SU-DHL-6 (cell line): ENCODE results near the gene GALR2.

ENCODE experiments used
- H2AFZ ChIP-seq: fragments of 200-600 bp; sonication (generic); 2 replicates; pipeline ENCODE4 v1.6.1; 2014; ENCODE audit warnings: low read depth, mild to moderate bottlenecking, moderate library complexity, mixed read lengths, antibody characterized with exemption, low read length; ENCODE audit not compliant: severe bottlenecking
- H3F3A ChIP-seq: fragments of 200-600 bp; shearing (Covaris generic); 2 replicates; pipeline ENCODE4 v1.6.0; 2016; ENCODE audit warnings: antibody characterized with exemption, mild to moderate bottlenecking; ENCODE audit not compliant: insufficient read depth
- H3K27ac ChIP-seq: fragments of 200-600 bp; sonication (generic); 2 replicates; pipeline ENCODE4 v1.5.1; 2016; ENCODE audit warnings: low read depth, mild to moderate bottlenecking, low read length, moderate library complexity, mixed read lengths
- H3K27me3 ChIP-seq: fragments of 200-600 bp; sonication (generic), shearing (Covaris generic); 2 replicates; pipeline ENCODE4 v1.6.0; 2014; ENCODE audit warnings: mild to moderate bottlenecking, low read length
- H3K36me3 ChIP-seq: fragments of 200-600 bp; sonication (generic); 2 replicates; pipeline ENCODE4 v1.6.1; 2014; ENCODE audit warnings: mild to moderate bottlenecking, low read length, mixed read lengths
- H3K4me2 ChIP-seq: fragments of 300-600, 200-600 bp; shearing (Covaris generic), sonication (generic); 2 replicates; pipeline ENCODE4 v1.6.0; 2014; ENCODE audit warnings: low read length, low read depth, mild to moderate bottlenecking; ENCODE audit not compliant: poor library complexity, severe bottlenecking
- H3K4me3 ChIP-seq: fragments of 200-600 bp; sonication (generic); 2 replicates; pipeline ENCODE4 v1.5.1; 2014; ENCODE audit warnings: antibody characterized with exemption, low read length, mild to moderate bottlenecking, mixed read lengths; ENCODE audit not compliant: insufficient read depth, poor library complexity, severe bottlenecking
- H3K79me2 ChIP-seq: fragments of 200-600 bp; sonication (generic); 2 replicates; pipeline ENCODE4 v1.6.1; 2014; ENCODE audit warnings: mild to moderate bottlenecking, low read length, moderate library complexity; ENCODE audit not compliant: insufficient read depth
- H3K9ac ChIP-seq: fragments of 200-600 bp; sonication (generic); 2 replicates; pipeline ENCODE4 v1.7.0; 2014; ENCODE audit warnings: mild to moderate bottlenecking, low read length
- H3K9me2 ChIP-seq: fragments of 200-600 bp; sonication (generic); replicated peaks from 2 replicates; pipeline ENCODE4 v1.6.1; 2014; ENCODE audit warnings: low read length; ENCODE audit not compliant: insufficient read depth
- H3K9me3 ChIP-seq: fragments of 200-600 bp; sonication (generic); 2 replicates; pipeline ENCODE4 v1.6.1; 2014; ENCODE audit warnings: low read length, mixed read lengths; ENCODE audit not compliant: insufficient read depth
- H4K20me1 ChIP-seq: fragments of 200-600 bp; sonication (generic); 2 replicates; pipeline ENCODE4 v1.6.1; 2014; ENCODE audit warnings: low read depth, mild to moderate bottlenecking, antibody characterized with exemption, low read length, moderate library complexity, mixed read lengths
- EZH2phosphoT487 ChIP-seq: fragments of 200-600 bp; sonication (generic), shearing (Covaris generic); conservative IDR thresholded peaks from 2 replicates; pipeline ENCODE4 v1.6.1; 2018; ENCODE audit warnings: mild to moderate bottlenecking, antibody characterized with exemption, low read length, moderate library complexity, mixed read lengths
- TF ChIP-seq, protein P1 (sequence below): fragments of 200-600 bp; sonication (generic); IDR thresholded peaks from one replicate; pipeline ENCODE4 v1.5.1; 2017; ENCODE audit warnings: antibody characterized with exemption, mild to moderate bottlenecking, low read length, moderate library complexity; ENCODE audit not compliant: insufficient read depth, poor library complexity, severe bottlenecking

GALR2 gene

DNA sequence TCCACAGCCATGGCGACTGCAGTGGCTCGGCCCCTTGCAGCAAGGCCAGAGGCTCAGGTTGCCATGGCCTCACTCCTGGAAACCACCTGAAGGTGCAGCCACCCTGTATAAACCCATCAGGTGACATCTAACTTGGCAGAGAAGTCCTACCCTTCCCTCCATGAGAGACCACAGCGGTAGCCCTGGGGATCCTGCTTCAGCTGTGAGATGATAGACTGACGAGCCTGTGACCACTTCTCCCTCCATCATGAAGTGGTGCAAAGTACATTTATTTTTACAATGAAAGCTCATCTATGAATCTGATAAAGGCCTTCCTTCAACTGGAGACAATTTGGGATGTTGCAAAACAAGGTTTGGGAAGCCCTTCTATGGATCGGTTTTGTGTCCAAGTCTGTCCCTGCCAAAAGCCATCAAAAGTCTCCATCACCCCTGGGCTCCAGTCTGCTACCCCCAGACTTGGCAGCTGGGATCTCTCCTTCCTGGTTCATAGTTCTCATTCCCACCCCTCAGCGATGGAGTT, 6.2 kb downstream of the GALR2 start:
- H4K20me1 ChIP-seq = no peaks in the 10 kb centered on the region
- H3K36me3 ChIP-seq = no peaks in the 10 kb centered on the region
- no peak overlapping the region for H3K9ac ChIP-seq

DNA sequence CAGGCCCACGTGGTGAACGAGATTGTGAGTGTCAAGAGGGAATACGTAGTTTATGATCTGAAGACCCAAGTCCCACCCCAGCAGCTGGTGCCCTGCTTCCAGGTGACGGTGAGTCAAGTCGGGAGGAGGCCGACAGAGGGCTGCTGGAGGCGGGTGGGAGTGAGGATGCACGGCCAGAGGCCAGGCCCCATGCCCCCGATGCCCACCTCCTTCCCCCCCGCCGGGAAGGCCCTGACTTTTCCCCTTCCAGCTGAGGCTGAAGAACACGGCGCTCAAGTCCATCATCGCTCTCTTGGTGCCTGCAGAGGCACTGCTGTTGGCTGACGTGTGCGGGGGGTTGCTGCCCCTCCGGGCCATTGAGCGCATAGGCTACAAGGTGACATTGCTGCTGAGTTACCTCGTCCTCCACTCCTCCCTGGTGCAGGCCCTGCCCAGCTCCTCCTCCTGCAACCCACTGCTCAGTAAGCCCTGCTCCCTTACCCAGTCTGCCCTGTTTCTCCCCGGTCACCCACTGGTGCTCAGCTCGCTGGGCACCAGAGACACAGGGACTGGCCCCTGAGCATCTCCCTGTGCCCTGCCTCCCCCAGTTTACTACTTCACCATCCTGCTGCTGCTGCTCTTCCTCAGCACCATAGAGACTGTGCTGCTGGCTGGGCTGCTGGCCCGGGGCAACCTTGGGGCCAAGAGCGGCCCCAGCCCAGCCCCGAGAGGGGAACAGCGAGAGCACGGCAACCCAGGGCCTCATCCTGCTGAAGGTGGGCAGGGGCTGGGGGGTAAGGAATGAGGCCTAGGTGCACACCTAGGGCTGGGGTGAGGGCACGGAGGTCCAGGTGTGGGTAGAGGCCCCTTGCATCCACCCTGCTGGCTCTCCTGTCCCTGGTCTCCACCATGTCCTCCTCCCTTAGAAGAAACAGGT, 7.0 kb downstream of the GALR2 start:
- no peak overlapping the region for H3K4me2 ChIP-seq
- no peaks in the 10 kb centered on the region for H3F3A ChIP-seq
- no peak overlapping the region for H3K9ac ChIP-seq
- H3K9me3 ChIP-seq = no peaks in the 10 kb centered on the region
- no peaks in the 10 kb centered on the region for H3K9me2 ChIP-seq
- no peak overlapping the region for H2AFZ ChIP-seq
- H3K27me3 ChIP-seq = no peaks in the 10 kb centered on the region
- TF ChIP-seq, protein P1, sequence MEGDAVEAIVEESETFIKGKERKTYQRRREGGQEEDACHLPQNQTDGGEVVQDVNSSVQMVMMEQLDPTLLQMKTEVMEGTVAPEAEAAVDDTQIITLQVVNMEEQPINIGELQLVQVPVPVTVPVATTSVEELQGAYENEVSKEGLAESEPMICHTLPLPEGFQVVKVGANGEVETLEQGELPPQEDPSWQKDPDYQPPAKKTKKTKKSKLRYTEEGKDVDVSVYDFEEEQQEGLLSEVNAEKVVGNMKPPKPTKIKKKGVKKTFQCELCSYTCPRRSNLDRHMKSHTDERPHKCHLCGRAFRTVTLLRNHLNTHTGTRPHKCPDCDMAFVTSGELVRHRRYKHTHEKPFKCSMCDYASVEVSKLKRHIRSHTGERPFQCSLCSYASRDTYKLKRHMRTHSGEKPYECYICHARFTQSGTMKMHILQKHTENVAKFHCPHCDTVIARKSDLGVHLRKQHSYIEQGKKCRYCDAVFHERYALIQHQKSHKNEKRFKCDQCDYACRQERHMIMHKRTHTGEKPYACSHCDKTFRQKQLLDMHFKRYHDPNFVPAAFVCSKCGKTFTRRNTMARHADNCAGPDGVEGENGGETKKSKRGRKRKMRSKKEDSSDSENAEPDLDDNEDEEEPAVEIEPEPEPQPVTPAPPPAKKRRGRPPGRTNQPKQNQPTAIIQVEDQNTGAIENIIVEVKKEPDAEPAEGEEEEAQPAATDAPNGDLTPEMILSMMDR = no peak
- no peak for TF ChIP-seq EZH2phosphoT487
- no peak overlapping the region for H3K27ac ChIP-seq
- H4K20me1 ChIP-seq = no peaks in the 10 kb centered on the region
- no peak overlapping the region for H3K4me3 ChIP-seq
- H3K36me3 ChIP-seq = no peaks in the 10 kb centered on the region
- H3K79me2 ChIP-seq = no peaks in the 10 kb centered on the region

More for the DNA sequence above, 6.2 kb downstream of the GALR2 start:
- no peaks in the 10 kb centered on the region for H3K79me2 ChIP-seq
- no peak overlapping the region for H3K4me2 ChIP-seq
- no peaks in the 10 kb centered on the region for H3K9me2 ChIP-seq
- H3F3A ChIP-seq = no peaks in the 10 kb centered on the region
- no peak overlapping the region for H2AFZ ChIP-seq
- no peaks in the 10 kb centered on the region for H3K9me3 ChIP-seq
- H3K4me3 ChIP-seq = no peak overlapping the region
- no peak overlapping the region for H3K27ac ChIP-seq
- TF ChIP-seq, protein P1 = no peak
- H3K27me3 ChIP-seq = no peaks in the 10 kb centered on the region

DNA sequence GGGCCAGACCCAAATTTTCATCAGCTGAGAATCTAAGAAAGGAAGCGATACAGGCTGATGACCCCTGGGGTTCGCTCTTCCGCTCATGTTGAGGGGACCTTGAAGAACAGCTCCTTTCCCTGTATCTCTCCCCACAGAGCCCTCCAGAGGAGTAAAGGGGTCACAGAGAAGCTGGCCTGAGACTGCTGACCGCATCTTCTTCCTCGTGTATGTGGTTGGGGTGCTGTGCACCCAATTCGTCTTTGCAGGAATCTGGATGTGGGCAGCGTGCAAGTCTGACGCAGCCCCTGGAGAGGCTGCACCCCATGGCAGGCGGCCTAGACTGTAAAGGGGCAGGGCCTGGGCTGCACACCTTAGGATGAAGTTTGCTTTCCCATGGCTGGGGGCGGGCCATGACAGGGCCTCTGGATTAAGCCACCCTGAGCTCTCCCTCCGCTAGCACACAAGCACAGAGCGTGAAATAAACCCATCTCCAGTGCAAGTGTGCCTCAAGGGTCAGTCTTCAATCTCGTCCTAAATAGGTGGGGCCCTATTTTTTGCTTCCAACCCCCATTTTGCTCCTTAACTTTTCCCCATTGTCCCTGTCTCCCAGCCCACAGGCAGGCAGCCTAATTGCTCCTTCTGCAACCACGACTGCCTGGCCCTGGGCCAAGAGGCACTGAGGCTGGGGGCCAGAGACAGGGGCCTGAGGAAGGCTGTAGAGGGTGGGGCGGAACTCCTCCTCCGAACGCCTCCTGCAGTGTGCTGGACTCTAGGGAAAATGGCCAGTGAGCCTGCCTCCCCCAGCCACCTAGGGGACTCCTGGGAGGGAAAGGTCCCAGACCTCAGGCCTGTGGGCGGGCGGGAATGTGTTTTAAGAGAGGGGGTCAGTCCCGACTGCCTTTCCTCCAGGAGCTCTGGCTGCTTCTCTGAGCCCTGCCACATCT, 8.0 kb downstream of the GALR2 start:
- no peak for TF ChIP-seq EZH2phosphoT487
- TF ChIP-seq, protein P1 = no peak
- no peak overlapping the region for H3K4me3 ChIP-seq
- no peaks in the 10 kb centered on the region for H3F3A ChIP-seq
- no peak overlapping the region for H3K4me2 ChIP-seq
- no peak overlapping the region for H2AFZ ChIP-seq
- H3K9me3 ChIP-seq = no peaks in the 10 kb centered on the region
- no peaks in the 10 kb centered on the region for H3K36me3 ChIP-seq
- H4K20me1 ChIP-seq = no peaks in the 10 kb centered on the region
- no peaks in the 10 kb centered on the region for H3K79me2 ChIP-seq
- H3K9ac ChIP-seq = no peak overlapping the region
- H3K27me3 ChIP-seq = no peaks in the 10 kb centered on the region
- no peak overlapping the region for H3K27ac ChIP-seq
- no peaks in the 10 kb centered on the region for H3K9me2 ChIP-seq
